Measurements from ENCODE around the gene APH1A.

DNA sequence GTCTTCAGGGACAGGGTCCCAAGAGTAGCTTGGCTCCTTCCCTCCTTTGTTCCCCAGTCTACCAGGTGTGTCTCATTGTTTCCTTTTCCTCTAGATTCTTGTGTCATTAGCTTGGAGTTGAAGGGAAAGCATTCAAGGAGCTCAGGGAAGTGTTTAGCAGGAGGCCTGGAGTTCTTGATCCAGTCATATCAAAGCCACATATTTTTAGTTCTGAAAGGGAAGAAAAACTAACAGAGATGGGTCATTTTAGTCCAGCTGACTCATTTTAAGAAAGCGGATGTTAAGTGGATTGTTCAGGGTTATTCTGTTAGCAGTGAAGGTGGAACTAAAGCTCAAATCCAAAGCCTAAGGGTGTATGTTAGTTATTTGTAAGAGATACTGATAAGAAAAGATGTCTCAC is 4.5 kb upstream of the APH1A start:
- no peak for TF ChIP-seq YY1 (IDR thresholded peaks at IDR 0.05; ENCODE audit: insufficient read depth, insufficient read length)
- no peak for TF ChIP-seq ZNF274 (IDR thresholded peaks at IDR 0.05; ENCODE audit: low read depth, low read length)
- no peak for TF ChIP-seq SUZ12 (IDR thresholded peaks at IDR 0.05; ENCODE audit: extremely low read depth, insufficient read depth, insufficient read length)
